K562 (cell line): Measurements from ENCODE around the gene ATP9A. TPM values are rescaled to one million over a fixed set of nuclear protein-coding genes. Genes with fewer than 3 reads are reported as not detected.

ENCODE experiments used
- ATAC-seq: fragments of 200-7000 bp; cut with Tn5 transposase; 3 replicates; pipeline ENCODE4 v1.9.1; 2020; ENCODE audit warnings: moderate library complexity
- BruUV-seq: library from RNA; stranded (reverse); fragments of 400-500 nt; replicated peaks from 2 replicates; lab custom pipeline; 2021; lab: Mats Ljungman, UMichigan
- CTCF ChIA-PET: fragments of 300-600 bp; formaldehyde crosslinking; extraction: SDS; loops from one replicate; lab custom pipeline; 2021; ENCODE audit warnings: low intra/inter-chr PET ratio; lab: Yijun Ruan, JAX
- POLR2A ChIA-PET: fragments of 300-600, 350-650 bp; sonication (Branson Sonifier 250); formaldehyde crosslinking; extraction: SDS; loops from one replicate; lab custom pipeline; 2021; ENCODE audit warnings: antibody characterized with exemption, inconsistent platforms; lab: Yijun Ruan, JAX
- DNase-seq, 4 experiments: peaks; one replicate each; pipeline versions ENCODE4 v3.0.0 to v3.0.0-alpha.2; 2011 to 2018; ENCODE audit warnings: low spot score in 3 of 4, mixed read lengths in 3 of 4; ENCODE audit errors: extremely low read depth in 1 of 4
- FAIRE-seq: peaks from 2 replicates; lab custom pipeline; 2011; peaks lifted over from hg19 to GRCh38; lab: Jason Lieb, UNC
- H2AFZ ChIP-seq: 2 replicates; pipeline ENCODE4 v1.6.0; 2011; ENCODE audit warnings: low read depth, low read length, control low read depth, inconsistent platforms
- H3K27ac ChIP-seq: fragments of 200-600 bp; 3 replicates; pipeline ENCODE4 v1.8.0; 2011; ENCODE audit warnings: low read depth, mild to moderate bottlenecking, control low read depth, inconsistent platforms, low read length, moderate library complexity, mixed read lengths; ENCODE audit errors: extremely low read depth
- H3K27me3 ChIP-seq, 2 experiments: fragments of 300-600 bp in 1 of 2; 2 replicates in 1 of 2; 3 replicates in 1 of 2; pipeline versions ENCODE4 v1.6.0 to v1.8.0; 2011; ENCODE audit warnings: inconsistent platforms in 2 of 2, low read length in 2 of 2, mild to moderate bottlenecking in 1 of 2, mixed read lengths in 1 of 2, moderate library complexity in 1 of 2; ENCODE audit not compliant: control insufficient read depth in 2 of 2, insufficient read depth in 2 of 2
- H3K36me3 ChIP-seq: fragments of 300-600 bp; 3 replicates; pipeline ENCODE4 v1.8.0; 2011; ENCODE audit warnings: mild to moderate bottlenecking, low read length, inconsistent platforms; ENCODE audit not compliant: control insufficient read depth, insufficient read depth
- H3K4me1 ChIP-seq, 2 experiments: fragments of 200-600 bp in 1 of 2; replicated peaks in 1 of 2; 2 replicates in 1 of 2; 3 replicates in 1 of 2; pipeline versions ENCODE4 v1.5.1 to v1.8.0; 2011; ENCODE audit warnings: inconsistent platforms in 2 of 2, low read length in 2 of 2, mild to moderate bottlenecking in 1 of 2, mixed read lengths in 1 of 2, moderate library complexity in 1 of 2; ENCODE audit not compliant: control insufficient read depth in 2 of 2, insufficient read depth in 2 of 2
- H3K4me2 ChIP-seq: 2 replicates; pipeline ENCODE4 v1.6.1; 2011; ENCODE audit warnings: low read length, control low read depth, inconsistent platforms, mixed read lengths; ENCODE audit not compliant: insufficient read depth
- H3K4me3 ChIP-seq: fragments of 200-600 bp; sonication (generic), shearing (Covaris generic); 2 replicates; pipeline ENCODE4 v1.5.1; 2016; ENCODE audit warnings: control low read depth, inconsistent platforms
- H3K79me2 ChIP-seq: fragments of 200-600 bp; 3 replicates; pipeline ENCODE4 v1.8.0; 2011; ENCODE audit warnings: low read length, inconsistent platforms; ENCODE audit not compliant: control insufficient read depth, insufficient read depth
- H3K9ac ChIP-seq, 2 experiments: 2 replicates each; pipeline versions ENCODE4 v1.6.0 to v1.6.1; 2011; ENCODE audit warnings: low read depth in 2 of 2, low read length in 2 of 2, control low read depth in 1 of 2, inconsistent platforms in 1 of 2, mild to moderate bottlenecking in 1 of 2, mixed read lengths in 1 of 2; ENCODE audit not compliant: insufficient read depth in 1 of 2
- H3K9me1 ChIP-seq: one replicate; pipeline ENCODE4 v1.6.0; 2011; ENCODE audit warnings: inconsistent platforms, mild to moderate bottlenecking, low read length, moderate library complexity; ENCODE audit not compliant: control insufficient read depth, insufficient read depth
- H3K9me3 ChIP-seq: replicated peaks from 2 replicates; pipeline ENCODE4 v1.5.1; 2011; ENCODE audit warnings: low read depth, low read length, inconsistent platforms; ENCODE audit not compliant: control insufficient read depth, insufficient read depth
- H4K20me1 ChIP-seq: replicated peaks from 2 replicates; pipeline ENCODE4 v1.6.1; 2011; ENCODE audit warnings: low read length, inconsistent platforms, mixed read lengths; ENCODE audit not compliant: control insufficient read depth, insufficient read depth
- CBFB ChIP-seq: sonication (generic); formaldehyde crosslinking; IDR thresholded peaks from 2 replicates; pipeline ENCODE4 v1.4.0; 2020; ENCODE audit warnings: mild to moderate bottlenecking, missing genetic modification reagents
- EHMT2 ChIP-seq: fragments of 450-650 bp; IDR thresholded peaks from 2 replicates; pipeline ENCODE4 v1.6.1; 2018; ENCODE audit warnings: antibody characterized with exemption
- HMGXB4 ChIP-seq: sonication (generic); formaldehyde crosslinking; IDR thresholded peaks from 2 replicates; pipeline ENCODE4 v1.8.1; 2023; ENCODE audit warnings: mild to moderate bottlenecking, missing genetic modification reagents
- NFIC ChIP-seq: fragments of 450-650 bp; IDR thresholded peaks from 2 replicates; pipeline ENCODE4 v1.6.1; 2017; ENCODE audit warnings: mild to moderate bottlenecking, inconsistent platforms
- NR1H2 ChIP-seq: sonication (generic); formaldehyde crosslinking; IDR thresholded peaks from 2 replicates; pipeline ENCODE4 v1.4.0; 2020; ENCODE audit warnings: mild to moderate bottlenecking, missing genetic modification reagents
- ZBTB5 ChIP-seq: fragments of 450-650 bp; IDR thresholded peaks from 2 replicates; pipeline ENCODE4 v1.6.1; 2017; ENCODE audit warnings: antibody characterized with exemption
- ZFP36 ChIP-seq: fragments of 150-350 bp; IDR thresholded peaks from 2 replicates; pipeline ENCODE4 v1.6.1; 2018; ENCODE audit warnings: low read length, low read depth; ENCODE audit not compliant: partially characterized antibody
- ZFX ChIP-seq: sonication (generic); formaldehyde crosslinking; IDR thresholded peaks from 2 replicates; pipeline ENCODE4 v1.8.0; 2022; ENCODE audit warnings: mild to moderate bottlenecking, missing genetic modification reagents, moderate library complexity
- ZNF253 ChIP-seq: fragments of 250-450 bp; sonication (Bioruptor Pico); conservative IDR thresholded peaks from 2 replicates; pipeline ENCODE4 v1.6.1; 2021; ENCODE audit warnings: mild to moderate bottlenecking
- whole genome bisulfite sequencing: fragments of 100-300 bp; shearing (Covaris generic); methylation state at CpG from one replicate; pipeline ENCODE4 v1.1.6; 2016; ENCODE audit warnings: low coverage, mixed read lengths; ENCODE audit not compliant: insufficient coverage; ENCODE audit errors: missing lambda C conversion rate; 5-methylcytosine and 5-hydroxymethylcytosine counted together
- in situ Hi-C: fragments of 300-500 bp; cut with MboI; formaldehyde crosslinking; loops from 4 replicates; pipeline ENCODE4 v1.15.0; 2018; ENCODE audit warnings: inconsistent platforms, mixed read lengths
- intact Hi-C: fragments of 100-400 bp; cut with micrococcal nuclease; formaldehyde crosslinking; loops from 2 replicates; pipeline ENCODE4 v1.14.2; 2022
- polyA plus RNA-seq, 8 experiments: library from polyadenylated mRNA; depleted of rRNA in 4 of 8; stranded (reverse) in 5 of 8; unstranded in 3 of 8; fragments of >200 nt; fragmentation: Nextera tagmentation in 2 of 8; fragmentation: Illumina TruSeq in 1 of 8; extraction: Ambion mirVana in 2 of 8; extraction: Trizol in 1 of 8; gene quantifications; 2 replicates each; pipeline versions ENCODE4 v1.2.1 to v1.2.3, GENCODE V29; 2011 to 2014; ENCODE audit warnings: inconsistent platforms in 1 of 8, missing spikeins in 1 of 8
- total RNA-seq, 7 experiments: library from RNA; depleted of rRNA in 6 of 7; stranded (reverse); fragments of >200 nt in 6 of 7; fragmentation: Illumina TruSeq in 2 of 7; extraction: Trizol in 2 of 7; gene quantifications; 2 replicates each; pipeline versions ENCODE4 v1.2.1 to v1.2.3, GENCODE V29; 2011 to 2021; ENCODE audit warnings: low replicate concordance in 1 of 7

Gene ATP9A
- total and polyA plus RNA-seq, 9 of the 15 experiments (the other 6 are each of a cell fraction or from before 2014, with no cell fraction given): 0.18 to 0.62 (median 0.29) TPM

GRCh38 chr20:51711426-51711825 lies 56.8 kb downstream of the ATP9A start:
- intact Hi-C loops: no loop called here
- no peaks in the 10 kb centered on the region for H3K36me3 ChIP-seq
- H3K4me3 ChIP-seq: no peak overlapping the region
- no TSS peak for BruUV-seq
- H3K9me1 ChIP-seq: peaks cover 2% of the 10 kb centered on the region
- no peaks in the 10 kb centered on the region for H3K9me3 ChIP-seq
- no peak overlapping the region for H3K4me2 ChIP-seq
- H3K79me2 ChIP-seq: no peaks in the 10 kb centered on the region
- ChIA-PET POLR2A (no interaction called here), CTCF (interaction anchor here (0.7 kb wide), 1 partner anchor 372 kb away, joined by 4 read pairs; no protein-coding TSS in a partner anchor)
- ATAC-seq (no peak), FAIRE-seq (no peak), DNase-seq (no peak)
- H3K27me3 ChIP-seq: peaks cover 17 to 21% of the 10 kb centered on the region in 2 experiments; a peak in 4 of 5 replicates
- H2AFZ ChIP-seq: no peak overlapping the region
- WGBS: 0% methylated on average over 2 of the region's 2 CpGs
- H3K27ac ChIP-seq: no peak overlapping the region
- H3K4me1 ChIP-seq: peaks cover 0 to 4% of the 10 kb centered on the region in 2 experiments; a peak in 1 of 5 replicates
- H3K9ac ChIP-seq: no peak overlapping the region
- in situ Hi-C loops: no loop called here
- peaks cover 2% of the 10 kb centered on the region; the same call in 1 of the 2 replicates for H4K20me1 ChIP-seq
- no peak for TF ChIP-seq ZFP36
- no peak for TF ChIP-seq NR1H2 (CRISPR knock-in tag)
- no peak for TF ChIP-seq CBFB (CRISPR knock-in tag)
- TF ChIP-seq ZFX (CRISPR knock-in tag): no peak
- no peak for TF ChIP-seq ZBTB5
- no peak for TF ChIP-seq NFIC
- TF ChIP-seq ZNF253 (CRISPR knock-in tag): no peak
- no peak for TF ChIP-seq HMGXB4 (CRISPR knock-in tag)
- TF ChIP-seq EHMT2: no peak
